Epithelial cell of esophagus (primary cell): ENCODE data around the gene SLC8A1.

ENCODE experiments used
- DNase-seq: peaks from one replicate; pipeline ENCODE4 v3.0.0; 2010; ENCODE audit warnings: low read depth
- H3K4me3 ChIP-seq: 2 replicates; pipeline ENCODE4 v1.5.1; 2011; ENCODE audit warnings: mild to moderate bottlenecking, low read length, control low read depth
- TF ChIP-seq, protein P1 (sequence below): IDR thresholded peaks from 2 replicates; pipeline ENCODE4 v1.5.1; 2011; ENCODE audit warnings: low read depth, mild to moderate bottlenecking, low read length, control low read depth, inconsistent platforms; ENCODE audit not compliant: insufficient read depth; ENCODE audit errors: missing control alignments

SLC8A1 gene

DNA sequence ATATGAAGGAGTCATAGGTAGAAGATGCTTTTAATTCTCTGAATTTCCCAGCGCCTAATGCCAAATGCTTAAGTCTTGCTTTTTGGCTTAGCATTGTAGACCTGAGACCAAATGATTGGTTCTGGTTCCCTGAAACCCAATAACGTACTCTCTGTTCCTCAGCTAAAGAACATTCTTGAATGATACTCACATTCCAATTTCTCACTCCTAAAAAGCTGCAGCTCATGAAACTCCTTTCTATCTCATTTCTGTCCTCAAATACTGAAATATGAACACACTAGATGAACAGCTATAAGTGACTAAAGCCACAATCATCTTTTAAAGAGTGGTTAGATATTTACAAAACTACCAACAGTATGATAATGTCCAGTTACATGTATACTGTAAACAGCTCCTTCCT lies 272.1 kb downstream of the SLC8A1 start:
- TF ChIP-seq, protein P1, sequence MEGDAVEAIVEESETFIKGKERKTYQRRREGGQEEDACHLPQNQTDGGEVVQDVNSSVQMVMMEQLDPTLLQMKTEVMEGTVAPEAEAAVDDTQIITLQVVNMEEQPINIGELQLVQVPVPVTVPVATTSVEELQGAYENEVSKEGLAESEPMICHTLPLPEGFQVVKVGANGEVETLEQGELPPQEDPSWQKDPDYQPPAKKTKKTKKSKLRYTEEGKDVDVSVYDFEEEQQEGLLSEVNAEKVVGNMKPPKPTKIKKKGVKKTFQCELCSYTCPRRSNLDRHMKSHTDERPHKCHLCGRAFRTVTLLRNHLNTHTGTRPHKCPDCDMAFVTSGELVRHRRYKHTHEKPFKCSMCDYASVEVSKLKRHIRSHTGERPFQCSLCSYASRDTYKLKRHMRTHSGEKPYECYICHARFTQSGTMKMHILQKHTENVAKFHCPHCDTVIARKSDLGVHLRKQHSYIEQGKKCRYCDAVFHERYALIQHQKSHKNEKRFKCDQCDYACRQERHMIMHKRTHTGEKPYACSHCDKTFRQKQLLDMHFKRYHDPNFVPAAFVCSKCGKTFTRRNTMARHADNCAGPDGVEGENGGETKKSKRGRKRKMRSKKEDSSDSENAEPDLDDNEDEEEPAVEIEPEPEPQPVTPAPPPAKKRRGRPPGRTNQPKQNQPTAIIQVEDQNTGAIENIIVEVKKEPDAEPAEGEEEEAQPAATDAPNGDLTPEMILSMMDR, result no peak
- H3K4me3 ChIP-seq, result no peak overlapping the region
- DNase-seq, result no peak

DNA sequence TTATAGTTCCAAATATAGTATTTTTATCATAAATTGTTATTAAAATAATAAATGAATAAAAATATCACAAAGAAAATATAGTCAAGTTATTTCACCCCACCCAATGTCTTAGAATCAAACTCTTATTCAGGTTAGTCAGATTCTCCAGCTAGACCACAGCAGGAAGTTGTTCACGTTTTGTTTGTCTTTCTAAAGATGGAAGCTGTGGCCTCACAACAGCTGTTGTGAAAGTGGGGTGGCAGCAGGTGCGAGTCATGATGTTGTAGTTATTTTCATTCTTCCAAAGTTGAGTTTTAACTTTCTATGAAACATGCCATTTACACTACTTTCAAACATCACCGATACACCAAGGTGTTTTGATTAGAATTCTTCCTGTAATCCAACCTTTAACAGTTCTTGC lies 272.9 kb downstream of the SLC8A1 start:
- H3K4me3 ChIP-seq, result no peak overlapping the region
- peak; percentile 56 for DNase-seq
- TF ChIP-seq, protein P1, result no peak

DNA sequence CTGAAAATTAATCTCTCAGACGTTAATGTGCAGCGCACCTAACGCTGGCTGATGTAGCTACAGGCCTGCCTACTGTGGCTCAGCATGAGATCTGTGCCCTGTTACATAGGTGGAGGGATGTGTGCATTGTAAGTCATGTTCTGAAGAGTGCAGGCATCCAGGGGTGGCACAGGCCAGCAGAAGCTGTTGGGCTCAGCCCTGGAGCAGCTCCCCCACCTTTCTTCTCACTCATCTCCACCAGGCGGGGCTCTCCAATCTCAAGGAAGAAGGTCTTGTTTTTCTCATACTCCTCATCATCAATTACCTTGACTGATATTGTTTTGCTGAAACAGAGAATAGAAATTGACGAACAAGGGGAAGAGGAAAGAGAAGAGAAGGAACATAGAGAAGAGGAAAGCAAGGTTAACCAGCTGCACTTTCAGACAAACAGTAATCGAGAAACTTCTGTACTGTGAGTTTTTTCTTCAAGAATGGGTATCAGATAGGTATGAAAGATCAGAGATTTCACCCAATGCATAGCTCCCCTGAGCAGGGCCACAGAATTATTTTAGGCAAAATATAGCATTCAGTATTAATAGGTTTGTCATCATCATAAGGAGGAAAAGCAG lies 273.6 kb downstream of the SLC8A1 start:
- no peak for DNase-seq
- TF ChIP-seq, protein P1, result no peak

DNA sequence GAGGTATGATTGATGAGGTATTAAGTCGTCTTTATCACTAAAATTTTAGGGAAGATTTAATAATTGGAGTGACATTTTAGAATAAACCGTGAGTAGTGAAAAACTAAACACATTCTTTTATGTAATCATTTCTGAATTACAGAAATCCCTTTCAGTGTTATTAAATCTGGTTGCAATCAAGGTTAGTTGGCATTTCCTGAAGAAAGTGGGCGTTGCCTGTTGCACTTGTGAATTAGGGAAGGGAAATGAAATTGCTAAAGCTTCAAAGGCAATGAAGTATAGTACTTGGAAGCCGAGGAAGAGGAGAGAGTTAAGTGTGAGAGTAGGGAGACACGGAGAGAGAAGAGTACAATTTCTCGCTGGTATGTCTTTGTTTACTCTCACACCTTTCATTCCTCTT lies 274.5 kb downstream of the SLC8A1 start:
- TF ChIP-seq, protein P1, result no peak
- no peak overlapping the region for H3K4me3 ChIP-seq
- DNase-seq, result no peak

More for the DNA sequence above, 273.6 kb downstream of the SLC8A1 start:
- H3K4me3 ChIP-seq, result no peak overlapping the region

DNA sequence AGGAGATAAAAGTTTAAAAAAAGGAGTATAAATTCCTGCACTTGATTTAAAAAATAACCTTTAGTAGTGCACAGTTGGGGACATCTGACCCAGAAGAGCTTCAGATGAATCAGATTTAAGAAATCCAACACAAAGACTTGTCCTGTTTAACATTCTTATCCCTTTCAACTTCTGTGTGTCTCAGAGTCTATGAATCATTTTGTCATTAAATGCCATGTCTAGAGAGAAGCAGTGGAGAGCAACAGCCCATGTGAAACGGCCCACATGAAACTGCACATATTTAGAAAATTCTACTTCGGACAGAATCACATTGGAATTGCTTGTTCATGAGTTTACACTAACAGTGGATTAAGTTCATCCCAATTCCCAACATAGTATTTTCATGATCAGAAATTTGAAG lies 278.6 kb downstream of the SLC8A1 start:
- no peak overlapping the region for H3K4me3 ChIP-seq
- no peak for DNase-seq
- TF ChIP-seq, protein P1, result no peak

DNA sequence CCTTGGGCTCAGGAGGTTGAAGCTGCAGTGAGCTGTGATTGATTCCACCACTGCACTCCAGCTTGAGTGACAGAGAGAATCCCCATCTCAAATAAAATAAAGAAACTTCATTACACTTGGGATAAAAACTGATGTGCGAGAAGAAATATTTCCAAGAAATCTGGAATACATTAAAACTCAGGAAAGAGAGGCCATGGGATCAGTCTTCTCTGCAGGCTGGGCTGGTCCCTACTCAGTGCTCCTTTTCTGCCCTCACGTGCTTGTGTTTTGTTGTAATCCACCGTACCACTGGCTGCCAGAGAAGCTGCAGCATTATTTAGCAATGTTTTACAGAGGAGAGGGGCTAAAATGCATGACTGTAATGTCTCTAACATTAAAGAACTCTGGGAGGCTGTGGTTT lies 282.0 kb downstream of the SLC8A1 start:
- DNase-seq, result no peak
- H3K4me3 ChIP-seq, result no peak overlapping the region
- TF ChIP-seq, protein P1, result no peak

DNA sequence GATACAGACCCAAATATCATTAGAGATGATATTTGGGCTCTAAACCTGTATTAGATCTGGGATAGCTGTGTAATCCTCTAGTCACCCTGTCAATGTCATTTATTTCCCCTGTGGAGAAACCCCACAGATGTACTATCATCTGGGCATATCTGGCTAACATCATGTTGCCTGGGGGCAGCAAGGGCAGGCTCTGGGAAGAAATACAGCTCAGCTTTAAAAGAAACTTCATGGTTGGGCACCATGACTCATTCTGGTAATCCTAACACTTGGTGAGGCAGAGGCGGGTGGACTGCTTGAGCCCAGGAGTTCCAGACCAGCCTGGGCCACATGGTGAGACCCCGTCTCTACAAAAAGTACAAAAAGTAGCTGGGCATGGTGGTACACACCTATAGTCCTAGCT lies 282.5 kb downstream of the SLC8A1 start:
- TF ChIP-seq, protein P1, result no peak
- no peak overlapping the region for H3K4me3 ChIP-seq
- peak; percentile 51 for DNase-seq
